C4-2B (cell line): Measurements from ENCODE around the gene RELB.

Experiments used
- ZFX ChIP-seq: fragments of 450-650 bp; IDR thresholded peaks from 2 replicates; pipeline ENCODE4 v1.6.1; 2017
- TF ChIP-seq, protein P1 (sequence below): fragments of 450-650 bp; conservative IDR thresholded peaks from 2 replicates; pipeline ENCODE4 v1.5.1; 2017; ENCODE audit warnings: mild to moderate bottlenecking

DNA sequence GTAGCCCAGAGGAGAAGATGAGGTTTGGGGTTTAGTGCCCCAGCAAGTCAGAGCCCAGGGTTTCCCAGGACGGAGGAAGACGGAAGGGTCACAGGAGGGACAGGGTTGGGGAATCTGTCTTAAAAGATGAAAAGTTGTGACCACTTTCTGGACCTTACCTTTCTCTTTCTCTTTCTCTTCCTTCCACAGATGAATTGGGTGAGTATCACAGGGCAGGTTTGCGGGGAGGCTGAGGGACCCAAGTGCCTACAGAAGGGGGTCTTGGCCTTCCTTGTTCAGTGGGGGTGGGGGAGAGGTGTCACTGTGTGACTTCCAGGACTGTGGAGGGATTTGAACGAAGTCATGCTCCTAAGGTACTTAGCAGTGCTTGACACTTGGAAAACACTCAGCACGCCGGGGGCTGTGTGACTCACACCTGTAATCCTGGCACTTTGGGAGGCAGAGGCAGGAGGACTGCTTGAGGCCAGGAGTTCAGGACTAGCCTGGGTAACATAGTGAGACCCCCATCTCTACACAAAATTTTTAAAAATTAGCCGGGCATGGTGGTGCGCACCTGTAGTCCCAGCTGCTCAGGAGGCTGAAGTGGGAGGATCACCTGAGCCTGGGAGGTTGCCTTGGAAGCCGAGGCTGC, 8.5 kb downstream of the RELB start:
- TF ChIP-seq, protein P1, sequence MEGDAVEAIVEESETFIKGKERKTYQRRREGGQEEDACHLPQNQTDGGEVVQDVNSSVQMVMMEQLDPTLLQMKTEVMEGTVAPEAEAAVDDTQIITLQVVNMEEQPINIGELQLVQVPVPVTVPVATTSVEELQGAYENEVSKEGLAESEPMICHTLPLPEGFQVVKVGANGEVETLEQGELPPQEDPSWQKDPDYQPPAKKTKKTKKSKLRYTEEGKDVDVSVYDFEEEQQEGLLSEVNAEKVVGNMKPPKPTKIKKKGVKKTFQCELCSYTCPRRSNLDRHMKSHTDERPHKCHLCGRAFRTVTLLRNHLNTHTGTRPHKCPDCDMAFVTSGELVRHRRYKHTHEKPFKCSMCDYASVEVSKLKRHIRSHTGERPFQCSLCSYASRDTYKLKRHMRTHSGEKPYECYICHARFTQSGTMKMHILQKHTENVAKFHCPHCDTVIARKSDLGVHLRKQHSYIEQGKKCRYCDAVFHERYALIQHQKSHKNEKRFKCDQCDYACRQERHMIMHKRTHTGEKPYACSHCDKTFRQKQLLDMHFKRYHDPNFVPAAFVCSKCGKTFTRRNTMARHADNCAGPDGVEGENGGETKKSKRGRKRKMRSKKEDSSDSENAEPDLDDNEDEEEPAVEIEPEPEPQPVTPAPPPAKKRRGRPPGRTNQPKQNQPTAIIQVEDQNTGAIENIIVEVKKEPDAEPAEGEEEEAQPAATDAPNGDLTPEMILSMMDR: no peak
- TF ChIP-seq ZFX: no peak
